HG03469 (cell line): Measurements from ENCODE around the gene NHLRC3.
"Not testable (repeated sequence)": the region's sequence is repeated elsewhere in the genome, so short reads cannot be mapped to it uniquely, and the experiment has no call there.

ENCODE experiments used
- ATAC-seq: cut with Tn5 transposase; IDR thresholded peaks from one replicate; pipeline ENCODE4 v1.9.1; 2021; ENCODE audit warnings: mild to moderate bottlenecking, moderate library complexity, moderate number of reproducible peaks; ENCODE audit not compliant: unreplicated experiment

The NHLRC3 gene

GRCh38 chr13:39040206-39040605, 1.9 kb downstream of the NHLRC3 start:
- ATAC-seq: no peak

DNA sequence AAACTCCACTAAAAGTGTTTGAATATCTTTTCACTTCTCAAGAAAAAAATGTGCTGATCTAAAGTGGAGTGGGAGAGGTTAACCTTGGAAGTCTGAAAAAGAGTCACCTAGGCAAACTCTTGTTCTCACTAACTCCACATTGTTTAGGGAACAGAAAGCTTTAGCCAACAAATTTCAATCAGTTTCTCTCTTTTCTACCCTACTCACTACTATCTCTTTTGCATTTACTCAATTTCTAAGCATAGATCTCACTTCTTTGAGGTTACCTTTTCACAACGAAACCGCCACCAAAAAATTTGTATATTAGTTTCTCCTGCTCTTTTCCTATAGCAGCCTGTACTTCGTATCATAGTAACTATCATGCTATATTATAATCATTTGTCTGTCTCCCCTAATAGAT, 6.3 kb downstream of the NHLRC3 start:
- peak; percentile 73 for ATAC-seq

- no peak for ATAC-seq
Measured at GRCh38 chr13:39047560-39047959, 9.3 kb downstream of the NHLRC3 start.

- ATAC-seq: no peak
Measured at GRCh38 chr13:39048806-39049205, 10.6 kb downstream of the NHLRC3 start.

- no peak for ATAC-seq
Measured at GRCh38 chr13:39049274-39049673, 11.0 kb downstream of the NHLRC3 start.

GRCh38 chr13:39051157-39051556, 12.9 kb downstream of the NHLRC3 start:
- no peak for ATAC-seq

DNA sequence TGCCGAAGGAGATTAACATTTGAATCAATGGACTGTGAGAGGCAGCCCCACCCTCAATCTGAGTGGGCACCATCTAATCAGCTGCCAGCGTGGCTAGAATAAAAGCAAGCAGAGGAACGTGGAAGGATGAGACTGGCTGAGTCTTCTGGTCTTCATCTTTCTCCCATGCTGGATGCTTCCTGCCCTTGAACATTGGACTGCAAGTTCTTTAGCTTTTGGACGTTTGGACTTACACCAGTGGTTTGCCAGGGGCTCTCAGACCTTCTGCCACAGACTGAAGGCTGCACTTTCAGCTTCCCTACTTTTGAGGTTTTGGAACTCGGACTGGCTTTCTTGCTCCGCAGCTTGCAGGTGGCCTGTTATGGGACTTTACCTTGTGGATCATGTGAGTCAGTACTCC, 14.7 kb downstream of the NHLRC3 start:
- ATAC-seq: no peak

- no peak for ATAC-seq
Measured at GRCh38 chr13:39054112-39054511, 15.9 kb downstream of the NHLRC3 start.

DNA sequence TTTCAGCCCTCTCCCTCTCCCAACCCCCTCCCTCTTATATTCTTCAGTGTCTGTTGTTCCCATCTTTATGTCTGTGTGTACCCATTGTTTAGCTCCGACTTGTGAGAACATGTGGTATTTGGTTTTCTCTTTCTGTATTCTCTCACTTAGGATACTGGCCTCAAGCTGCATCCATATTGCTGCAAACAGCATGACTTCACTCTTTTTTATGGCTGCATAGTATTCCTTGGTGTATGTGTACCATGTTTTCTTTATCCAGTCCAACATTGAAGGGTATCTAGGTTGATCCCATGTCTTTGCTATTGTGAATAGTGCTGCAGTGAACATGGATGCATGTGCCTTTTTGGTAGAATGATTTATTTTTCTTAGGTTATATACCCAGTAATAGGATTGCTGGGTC, 17.8 kb downstream of the NHLRC3 start:
- no peak for ATAC-seq

DNA sequence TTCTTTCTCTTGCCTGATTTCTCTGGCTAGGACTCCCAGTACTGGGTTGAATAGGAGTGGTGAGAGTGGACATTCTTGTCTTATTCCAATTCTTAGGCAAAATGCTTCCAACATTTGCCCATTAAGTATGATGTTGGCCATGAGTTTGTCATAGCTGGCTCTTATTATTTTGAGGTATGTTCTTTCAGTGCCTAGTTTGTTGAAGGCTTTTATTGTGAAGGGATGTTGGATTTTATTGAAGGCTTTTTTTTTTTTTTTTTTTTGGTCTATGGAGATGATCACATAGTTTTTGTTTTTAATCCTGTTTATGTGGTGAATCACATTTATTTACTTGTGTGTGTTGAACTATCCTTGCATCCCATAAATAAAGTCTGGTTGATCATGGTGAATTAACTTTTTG, 19.8 kb downstream of the NHLRC3 start:
- ATAC-seq: no peak

DNA sequence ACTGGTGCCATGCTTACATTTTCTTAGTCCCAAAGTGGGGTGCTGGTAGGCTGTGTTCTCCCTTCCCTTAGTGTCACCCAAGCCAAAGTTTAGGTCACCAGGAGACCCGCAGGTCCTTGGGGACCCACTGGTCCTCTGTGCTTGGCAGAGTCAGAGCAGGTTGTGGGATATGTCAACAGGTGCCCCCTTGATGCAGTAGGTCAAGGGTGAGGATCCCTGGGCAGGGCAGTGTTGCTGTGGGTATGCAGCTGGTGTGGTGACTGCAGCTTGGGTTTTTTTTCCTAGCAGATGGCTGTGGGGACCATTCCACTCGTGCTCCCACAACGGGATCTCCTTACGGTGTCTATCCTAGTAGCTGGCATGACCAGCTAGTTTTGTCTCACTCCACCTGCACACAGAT, 23.7 kb downstream of the NHLRC3 start:
- no peak for ATAC-seq

GRCh38 chr13:39072842-39073241, 34.6 kb downstream of the NHLRC3 start:
- ATAC-seq: no peak

DNA sequence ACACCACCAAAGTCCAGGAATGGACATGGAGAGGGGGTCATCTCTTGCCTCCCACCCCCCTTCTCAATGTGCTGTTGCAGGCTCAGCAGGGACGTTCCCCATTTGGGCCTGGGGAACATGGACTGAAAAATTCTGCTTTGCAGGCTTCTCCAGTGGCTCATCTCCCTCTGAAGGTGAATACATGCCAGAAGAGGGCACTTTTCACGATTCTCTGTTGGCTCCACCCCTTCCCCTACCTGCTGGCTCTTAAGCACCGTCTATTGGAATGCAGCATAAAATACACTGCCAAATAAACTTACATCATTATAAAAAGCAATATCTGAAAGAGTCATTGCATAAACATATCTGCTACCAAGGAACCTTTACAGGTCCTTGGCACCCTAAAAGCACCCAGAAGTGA, 35.7 kb downstream of the NHLRC3 start:
- no peak for ATAC-seq

- not testable (repeated sequence) for ATAC-seq
Measured at GRCh38 chr13:39086251-39086945, 48.1 kb downstream of the NHLRC3 start.

DNA sequence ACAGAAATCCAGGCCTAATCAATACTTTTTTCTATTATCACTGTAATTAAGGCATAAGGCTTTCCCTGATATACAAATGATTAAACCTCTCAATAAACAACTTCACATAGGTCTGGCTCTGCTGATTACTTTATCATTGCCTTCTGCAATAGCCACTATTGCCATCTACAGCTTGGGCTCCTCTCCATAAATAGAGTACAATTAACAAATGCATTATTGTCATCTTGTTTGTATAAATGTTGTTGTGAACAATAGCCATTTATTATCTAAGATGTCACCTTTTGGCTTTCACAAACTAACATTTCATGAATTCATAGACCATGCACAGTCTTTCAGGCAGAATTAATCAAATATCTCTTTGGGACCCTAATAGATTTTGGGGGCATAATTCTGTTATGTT, 53.3 kb downstream of the NHLRC3 start:
- ATAC-seq: no peak

- ATAC-seq: peak; percentile 59
Measured at GRCh38 chr13:39095500-39095899, 57.2 kb downstream of the NHLRC3 start.

DNA sequence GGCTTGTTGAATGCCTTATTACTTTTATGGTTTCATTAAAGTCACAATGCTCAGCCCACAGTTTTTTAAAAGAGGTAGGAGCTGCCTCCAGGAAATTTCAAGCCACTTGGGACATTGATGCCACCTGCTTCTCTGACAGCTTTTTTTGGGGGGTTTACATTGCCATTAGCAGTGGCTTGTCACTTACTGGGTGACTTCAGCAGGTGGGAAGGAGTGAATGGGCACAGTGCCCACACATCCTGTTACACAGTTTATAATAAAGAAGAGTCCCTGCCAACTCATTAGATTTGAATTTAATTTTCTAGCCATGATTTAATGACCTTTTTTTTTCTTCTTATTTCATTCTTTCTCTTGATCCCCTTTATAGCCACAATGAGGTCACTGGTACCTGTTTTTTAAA, 61.0 kb downstream of the NHLRC3 start:
- ATAC-seq: no peak
